GM21576 (cell line): ENCODE data around the gene NR5A1.

Experiments used
- ATAC-seq: cut with Tn5 transposase; IDR thresholded peaks from one replicate; pipeline ENCODE4 v1.9.1; 2021; ENCODE audit warnings: mild to moderate bottlenecking, moderate library complexity; ENCODE audit not compliant: unreplicated experiment

The NR5A1 gene

GRCh38 chr9:124483481-124483880 is 23.7 kb downstream of the NR5A1 start:
- ATAC-seq = no peak

GRCh38 chr9:124482431-124483031 is 24.7 kb downstream of the NR5A1 start:
- no peak for ATAC-seq

- no peak for ATAC-seq
These were observed 26.1 kb downstream of the NR5A1 start for GRCh38 chr9:124481115-124481514.

- no peak for ATAC-seq
These were observed 26.6 kb downstream of the NR5A1 start for GRCh38 chr9:124480621-124480981.

- ATAC-seq = no peak
These were observed 27.1 kb downstream of the NR5A1 start for GRCh38 chr9:124479947-124480620.

- no peak for ATAC-seq
These were observed 27.8 kb downstream of the NR5A1 start for GRCh38 chr9:124479371-124479770.

- ATAC-seq = no peak
These were observed 28.8 kb downstream of the NR5A1 start for GRCh38 chr9:124478354-124478753.

- no peak for ATAC-seq
These were observed 29.4 kb downstream of the NR5A1 start for GRCh38 chr9:124477648-124478285.

GRCh38 chr9:124477211-124477647 is 30.0 kb downstream of the NR5A1 start:
- ATAC-seq = no peak

- no peak for ATAC-seq
These were observed 31.1 kb downstream of the NR5A1 start for GRCh38 chr9:124475868-124476690.

GRCh38 chr9:124475158-124475867 is 31.9 kb downstream of the NR5A1 start:
- no peak for ATAC-seq

GRCh38 chr9:124474151-124474550 is 33.0 kb downstream of the NR5A1 start:
- no peak for ATAC-seq

GRCh38 chr9:124473310-124473709 is 33.9 kb downstream of the NR5A1 start:
- no peak for ATAC-seq

GRCh38 chr9:124472770-124473169 is 34.4 kb downstream of the NR5A1 start:
- ATAC-seq = no peak

- no peak for ATAC-seq
These were observed 35.4 kb downstream of the NR5A1 start for GRCh38 chr9:124471761-124472160.

- no peak for ATAC-seq
These were observed 36.5 kb downstream of the NR5A1 start for GRCh38 chr9:124470726-124471125.

- no peak for ATAC-seq
These were observed 36.9 kb downstream of the NR5A1 start for GRCh38 chr9:124470306-124470705.

- no peak for ATAC-seq
These were observed 38.0 kb downstream of the NR5A1 start for GRCh38 chr9:124469011-124469832.

- no peak for ATAC-seq
These were observed 39.0 kb downstream of the NR5A1 start for GRCh38 chr9:124468061-124468740.
